Type B pancreatic cell (in vitro differentiated cells): ENCODE data around the gene EIF4B. TPM values are rescaled to one million over a fixed set of nuclear protein-coding genes. Genes with fewer than 3 reads are reported as not detected.
"Not testable (repeated sequence)": the region's sequence is repeated elsewhere in the genome, so short reads cannot be mapped to it uniquely, and the experiment has no call there.

Source experiments
- DNase-seq: peaks from one replicate; pipeline ENCODE4 v3.0.0; 2021; ENCODE audit warnings: mixed read lengths; ENCODE audit not compliant: unreplicated experiment; ENCODE audit errors: extremely low spot score
- H3K27ac Mint-ChIP-seq: 2 replicates; pipeline ENCODE4 v1.8.0; 2021; ENCODE audit warnings: mild to moderate bottlenecking, mixed read lengths
- H3K27me3 Mint-ChIP-seq: 2 replicates; pipeline ENCODE4 v1.8.0; 2021; ENCODE audit warnings: mixed read lengths
- H3K36me3 Mint-ChIP-seq: 2 replicates; pipeline ENCODE4 v1.8.0; 2021; ENCODE audit warnings: mixed read lengths
- H3K4me1 Mint-ChIP-seq: one replicate; pipeline ENCODE4 v1.8.0; 2021; ENCODE audit warnings: mixed read lengths; ENCODE audit not compliant: unreplicated experiment
- H3K4me3 Mint-ChIP-seq: 2 replicates; pipeline ENCODE4 v1.8.0; 2021; ENCODE audit warnings: mild to moderate bottlenecking, mixed read lengths
- H3K9me3 Mint-ChIP-seq: 2 replicates; pipeline ENCODE4 v1.8.0; 2021; ENCODE audit warnings: mixed read lengths
- total RNA-seq: library from RNA; stranded (reverse); gene quantifications from 2 replicates; pipeline ENCODE4 v1.2.1, GENCODE V29; 2021; ENCODE audit warnings: low replicate concordance
- TF ChIP-seq, protein P1 (sequence below): fragments of 200-600 bp; sonication (generic); conservative IDR thresholded peaks from 2 replicates; pipeline ENCODE4 v1.5.0; 2021; ENCODE audit warnings: antibody characterized with exemption, mild to moderate bottlenecking

The EIF4B gene
- total RNA-seq, 1 donor from 2014 or later, result 521 TPM

DNA sequence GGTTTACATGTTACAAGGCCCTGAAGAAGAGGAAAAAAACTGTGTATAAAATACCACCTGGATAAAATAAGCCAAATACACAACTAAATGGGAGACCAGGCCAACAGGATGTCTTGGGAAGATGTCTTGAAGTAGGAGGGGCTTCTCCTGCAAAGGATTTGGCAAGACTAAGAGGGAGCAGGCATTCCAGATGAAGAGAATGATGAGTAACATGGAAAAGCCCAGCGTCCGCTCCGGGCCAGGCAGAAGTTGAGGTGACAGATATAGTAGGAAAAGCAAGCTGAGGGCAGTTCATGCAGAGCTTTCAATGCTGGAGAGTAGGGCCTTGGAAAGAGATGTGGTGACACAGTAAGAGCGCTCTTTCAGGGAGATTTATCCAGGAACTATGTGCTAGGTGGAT, 16.1 kb upstream of the EIF4B start:
- peaks cover 14% of the 10 kb centered on the region for H3K4me1 Mint-ChIP-seq
- no peaks in the 10 kb centered on the region for H3K27me3 Mint-ChIP-seq
- TF ChIP-seq, protein P1, sequence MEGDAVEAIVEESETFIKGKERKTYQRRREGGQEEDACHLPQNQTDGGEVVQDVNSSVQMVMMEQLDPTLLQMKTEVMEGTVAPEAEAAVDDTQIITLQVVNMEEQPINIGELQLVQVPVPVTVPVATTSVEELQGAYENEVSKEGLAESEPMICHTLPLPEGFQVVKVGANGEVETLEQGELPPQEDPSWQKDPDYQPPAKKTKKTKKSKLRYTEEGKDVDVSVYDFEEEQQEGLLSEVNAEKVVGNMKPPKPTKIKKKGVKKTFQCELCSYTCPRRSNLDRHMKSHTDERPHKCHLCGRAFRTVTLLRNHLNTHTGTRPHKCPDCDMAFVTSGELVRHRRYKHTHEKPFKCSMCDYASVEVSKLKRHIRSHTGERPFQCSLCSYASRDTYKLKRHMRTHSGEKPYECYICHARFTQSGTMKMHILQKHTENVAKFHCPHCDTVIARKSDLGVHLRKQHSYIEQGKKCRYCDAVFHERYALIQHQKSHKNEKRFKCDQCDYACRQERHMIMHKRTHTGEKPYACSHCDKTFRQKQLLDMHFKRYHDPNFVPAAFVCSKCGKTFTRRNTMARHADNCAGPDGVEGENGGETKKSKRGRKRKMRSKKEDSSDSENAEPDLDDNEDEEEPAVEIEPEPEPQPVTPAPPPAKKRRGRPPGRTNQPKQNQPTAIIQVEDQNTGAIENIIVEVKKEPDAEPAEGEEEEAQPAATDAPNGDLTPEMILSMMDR, result no peak
- H3K4me3 Mint-ChIP-seq, result no peak overlapping the region
- no peak for DNase-seq
- H3K9me3 Mint-ChIP-seq, result no peaks in the 10 kb centered on the region
- peak overlapping the region; percentile 7 for H3K27ac Mint-ChIP-seq
- H3K36me3 Mint-ChIP-seq, result no peaks in the 10 kb centered on the region

DNA sequence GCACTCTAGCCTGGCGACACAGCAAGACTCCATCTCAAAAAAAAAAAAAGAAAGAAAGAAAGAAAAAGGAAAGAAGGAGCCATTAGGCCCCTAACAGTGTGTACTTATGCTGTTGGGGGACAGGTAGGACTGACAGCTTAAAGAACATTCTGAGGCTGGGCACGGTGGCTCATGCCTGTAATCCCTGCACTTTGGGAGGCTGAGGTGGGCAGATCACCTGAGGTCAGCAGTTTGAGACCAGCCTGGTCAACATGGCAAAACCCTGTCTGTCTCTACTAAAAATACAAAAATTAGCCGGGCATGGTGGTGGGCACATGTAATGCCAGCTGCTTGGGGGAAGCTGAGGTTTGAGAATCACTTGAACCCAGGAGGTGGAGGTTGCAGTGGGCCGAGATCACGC, 14.0 kb upstream of the EIF4B start:
- H3K4me3 Mint-ChIP-seq, result peak overlapping the region; percentile 64

DNA sequence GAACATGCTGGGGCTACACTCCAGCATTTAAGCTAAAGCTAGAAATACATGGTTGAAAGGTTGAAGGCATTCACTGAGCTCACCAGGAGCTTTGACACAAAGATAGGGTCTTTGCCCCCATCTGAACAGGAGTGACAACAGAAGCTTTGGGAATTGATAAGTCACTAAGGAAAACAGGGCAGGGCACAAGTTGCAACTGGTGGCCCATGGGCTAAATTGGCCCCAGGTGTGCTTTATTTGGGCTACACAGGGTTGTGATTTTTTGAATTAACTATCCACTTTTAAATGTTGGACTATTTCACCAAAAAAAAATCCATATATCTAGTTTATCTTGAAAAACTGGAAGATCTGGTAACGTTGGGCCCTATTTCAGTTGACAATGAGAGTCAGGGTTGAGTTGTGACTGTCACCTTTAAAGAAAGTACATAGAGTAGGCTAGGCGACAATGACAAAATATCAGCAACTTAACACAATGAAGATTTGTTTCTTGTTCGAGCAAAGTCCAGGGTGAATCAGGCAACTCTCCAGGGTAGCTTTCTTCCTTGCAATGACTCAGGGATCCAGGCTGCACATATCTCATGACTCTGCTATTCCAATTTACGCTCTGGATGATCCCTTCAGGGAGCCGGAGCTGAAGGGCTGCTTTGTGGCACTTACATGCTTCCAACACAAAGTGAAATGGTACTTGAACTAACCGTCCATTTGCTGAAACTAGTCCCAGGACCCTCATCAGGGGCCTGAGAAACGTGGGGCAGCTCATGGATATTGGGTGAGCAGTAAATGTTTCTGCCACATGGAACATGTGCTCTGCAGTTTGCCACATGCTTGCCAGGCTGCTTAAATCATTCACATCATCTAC, 13.3 kb upstream of the EIF4B start:
- Mint-ChIP-seq H3K9me3 (no peaks in the 10 kb centered on the region), H3K4me1 (peaks cover 14% of the 10 kb centered on the region), H3K36me3 (no peaks in the 10 kb centered on the region), H3K27me3 (no peaks in the 10 kb centered on the region), H3K27ac (peak overlapping the region; percentile 95), H3K4me3 (peak overlapping the region; percentile 64)
- TF ChIP-seq, protein P1, result no peak
- DNase-seq, result no peak

More for the DNA sequence above, 14.0 kb upstream of the EIF4B start:
- peaks cover 14% of the 10 kb centered on the region for H3K4me1 Mint-ChIP-seq
- DNase-seq, H3K27me3 Mint-ChIP-seq, H3K36me3 Mint-ChIP-seq, H3K9me3 Mint-ChIP-seq: not testable (repeated sequence)
- H3K27ac Mint-ChIP-seq, result peak overlapping the region; percentile 95

DNA sequence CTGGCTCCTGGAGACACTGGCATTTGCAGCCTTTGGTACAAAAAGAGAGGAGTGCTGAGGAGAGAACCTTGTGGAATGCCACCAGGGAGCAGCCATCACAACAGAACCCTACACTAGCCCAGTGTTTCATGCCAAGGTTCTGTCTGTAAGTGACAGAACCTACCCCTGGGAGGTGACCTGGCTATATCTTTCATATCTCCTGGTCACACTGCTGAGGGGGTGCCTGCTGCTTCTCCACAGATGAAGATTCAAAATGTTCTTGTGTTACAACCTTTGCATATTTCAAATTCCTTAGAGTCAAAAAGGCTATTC, 12.7 kb upstream of the EIF4B start:
- TF ChIP-seq, protein P1, result no peak
- H3K27me3 Mint-ChIP-seq, result no peaks in the 10 kb centered on the region
- H3K36me3 Mint-ChIP-seq, result no peaks in the 10 kb centered on the region
- no peaks in the 10 kb centered on the region for H3K9me3 Mint-ChIP-seq
- peak overlapping the region; percentile 95 for H3K27ac Mint-ChIP-seq
- DNase-seq, result no peak
- peak overlapping the region; percentile 64 for H3K4me3 Mint-ChIP-seq
- H3K4me1 Mint-ChIP-seq, result peaks cover 14% of the 10 kb centered on the region

DNA sequence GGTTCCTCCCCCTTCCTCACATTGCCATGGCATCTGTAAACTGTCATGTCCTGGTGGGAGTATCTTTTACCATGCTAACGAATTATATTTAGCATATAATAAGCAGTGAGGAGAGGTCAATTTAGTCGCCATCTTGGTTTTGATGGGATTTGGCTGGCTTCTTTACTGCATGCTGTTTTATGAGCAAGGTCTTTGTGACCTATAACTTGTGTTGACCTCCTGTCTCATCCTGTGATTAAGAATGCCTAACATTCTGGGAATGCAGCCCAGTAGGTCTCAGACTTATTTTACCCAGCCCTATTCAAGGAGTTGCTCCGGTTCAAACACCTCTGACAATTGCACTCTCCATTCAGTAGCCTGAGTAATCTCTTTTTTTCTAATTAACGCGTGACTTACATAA, 2.1 kb upstream of the EIF4B start:
- H3K27me3 Mint-ChIP-seq, result peaks cover 4% of the 10 kb centered on the region

DNA sequence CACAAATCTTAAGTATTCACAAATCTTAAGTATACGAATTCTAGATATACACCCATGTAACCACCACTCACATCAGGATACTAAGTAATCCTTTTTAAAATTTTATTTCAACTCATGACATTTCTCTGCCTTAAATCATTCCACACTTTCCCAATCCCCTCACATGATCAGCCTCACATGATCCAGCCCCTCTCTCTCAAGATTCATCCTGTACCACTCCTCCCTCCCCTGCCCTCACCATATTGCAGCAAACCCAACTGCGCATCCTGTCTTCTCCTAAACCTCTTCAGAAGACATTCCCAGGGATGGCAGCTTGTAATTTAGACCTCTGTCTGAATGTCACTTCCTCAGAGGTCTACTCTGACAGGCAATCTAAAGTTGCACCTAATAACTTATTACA, 1.7 kb upstream of the EIF4B start:
- TF ChIP-seq, protein P1, result no peak
- Mint-ChIP-seq H3K9me3 (no peaks in the 10 kb centered on the region), H3K4me1 (peaks cover 28% of the 10 kb centered on the region), H3K4me3 (peak overlapping the region; percentile 85), H3K36me3 (peaks cover 10% of the 10 kb centered on the region), H3K27me3 (peaks cover 4% of the 10 kb centered on the region), H3K27ac (peak overlapping the region; percentile 78)
- DNase-seq, result no peak

More for the DNA sequence above, 2.1 kb upstream of the EIF4B start:
- H3K36me3 Mint-ChIP-seq, result peaks cover 10% of the 10 kb centered on the region
- no peaks in the 10 kb centered on the region for H3K9me3 Mint-ChIP-seq
- H3K4me1 Mint-ChIP-seq, result peaks cover 28% of the 10 kb centered on the region
- peak overlapping the region; percentile 85 for H3K4me3 Mint-ChIP-seq
- TF ChIP-seq, protein P1, result no peak
- H3K27ac Mint-ChIP-seq, result peak overlapping the region; percentile 78
- DNase-seq, result no peak
